CD4-positive, alpha-beta T cell treated with Interleukin-6 at 100 ng/mL for 8 hours (primary cell): ENCODE measurements around the gene MON1B.
A peak's percentile ranks its signal among the peaks of the same experiment; 100 is the strongest.
"Not testable (repeated sequence)": the region's sequence is repeated elsewhere in the genome, so short reads cannot be mapped to it uniquely, and the experiment has no call there.

ENCODE experiments used
- DNase-seq: peaks from one replicate; pipeline ENCODE4 v3.0.0-alpha.2; 2020; ENCODE audit warnings: mixed read lengths, low spot score

MON1B gene

DNA sequence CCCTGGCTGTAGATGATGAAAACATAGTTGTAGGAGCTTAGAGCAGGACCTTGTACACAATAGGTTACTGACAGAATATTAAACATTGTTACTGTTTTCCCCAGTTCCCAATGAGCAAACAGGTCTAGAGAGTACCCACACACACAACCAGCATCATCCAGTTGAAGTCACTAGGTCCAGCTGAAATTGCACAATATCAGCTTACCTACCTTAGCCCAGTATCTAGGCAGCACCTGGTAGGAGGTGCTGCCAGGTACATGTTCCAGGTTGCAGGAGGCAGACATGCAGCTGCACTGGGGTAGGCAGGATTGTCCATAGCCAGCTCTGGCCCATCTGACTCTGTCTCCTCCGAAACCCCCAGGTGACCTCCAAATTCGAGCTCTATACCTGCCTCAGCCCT, 6.8 kb downstream of the MON1B start:
- no peak for DNase-seq

DNA sequence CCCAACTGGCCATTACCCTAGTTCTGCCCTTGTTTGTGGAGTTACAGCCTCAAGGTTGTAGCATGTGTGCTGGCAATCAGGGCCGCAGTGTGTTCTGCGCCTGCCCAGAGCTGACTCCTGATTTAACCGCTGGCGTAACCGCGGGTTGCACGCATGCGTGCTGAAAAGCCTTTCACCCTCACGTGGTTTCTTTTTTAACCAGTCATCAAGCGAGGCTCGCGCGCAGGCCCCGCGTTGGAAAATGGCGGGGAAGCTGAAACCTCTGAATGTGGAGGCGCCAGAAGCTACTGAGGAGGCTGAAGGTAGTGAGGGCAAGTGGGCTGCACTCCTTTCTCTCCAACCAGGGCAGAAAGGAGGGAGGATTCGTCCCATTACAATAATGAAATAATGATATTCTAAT, 8.2 kb downstream of the MON1B start, which contains the start of gene SYCE1L:
SYCE1L (plus strand) TSS at position 198 of the 400 bp plus-strand sequence; CDS start at position 242, 44 bp downstream.
- DNase-seq: no peak

GRCh38 chr16:77206533-77206932, 15.5 kb downstream of the MON1B start:
- DNase-seq: no peak

DNA sequence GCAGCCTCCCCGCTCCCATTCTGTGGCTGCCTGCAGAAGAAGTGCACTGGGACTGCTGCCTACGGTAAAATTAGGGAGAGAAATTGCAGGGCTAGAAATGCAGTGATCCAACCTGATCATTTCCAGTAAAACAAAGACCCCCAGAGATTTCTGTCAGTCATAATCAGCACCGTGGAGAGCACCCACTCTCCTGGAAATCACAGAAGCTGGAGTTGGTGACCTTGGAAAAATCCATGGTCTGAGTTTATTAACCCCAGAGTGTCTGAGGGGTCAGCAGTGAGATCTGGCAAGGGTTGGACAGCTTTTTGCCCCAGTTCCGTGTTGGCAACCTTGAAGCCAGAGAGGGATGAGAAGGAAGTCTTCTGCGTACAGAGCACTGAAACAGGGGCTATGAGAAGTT, 16.0 kb downstream of the MON1B start:
- no peak for DNase-seq

- no peak for DNase-seq
These were observed 17.4 kb downstream of the MON1B start for GRCh38 chr16:77208382-77208781.

DNA sequence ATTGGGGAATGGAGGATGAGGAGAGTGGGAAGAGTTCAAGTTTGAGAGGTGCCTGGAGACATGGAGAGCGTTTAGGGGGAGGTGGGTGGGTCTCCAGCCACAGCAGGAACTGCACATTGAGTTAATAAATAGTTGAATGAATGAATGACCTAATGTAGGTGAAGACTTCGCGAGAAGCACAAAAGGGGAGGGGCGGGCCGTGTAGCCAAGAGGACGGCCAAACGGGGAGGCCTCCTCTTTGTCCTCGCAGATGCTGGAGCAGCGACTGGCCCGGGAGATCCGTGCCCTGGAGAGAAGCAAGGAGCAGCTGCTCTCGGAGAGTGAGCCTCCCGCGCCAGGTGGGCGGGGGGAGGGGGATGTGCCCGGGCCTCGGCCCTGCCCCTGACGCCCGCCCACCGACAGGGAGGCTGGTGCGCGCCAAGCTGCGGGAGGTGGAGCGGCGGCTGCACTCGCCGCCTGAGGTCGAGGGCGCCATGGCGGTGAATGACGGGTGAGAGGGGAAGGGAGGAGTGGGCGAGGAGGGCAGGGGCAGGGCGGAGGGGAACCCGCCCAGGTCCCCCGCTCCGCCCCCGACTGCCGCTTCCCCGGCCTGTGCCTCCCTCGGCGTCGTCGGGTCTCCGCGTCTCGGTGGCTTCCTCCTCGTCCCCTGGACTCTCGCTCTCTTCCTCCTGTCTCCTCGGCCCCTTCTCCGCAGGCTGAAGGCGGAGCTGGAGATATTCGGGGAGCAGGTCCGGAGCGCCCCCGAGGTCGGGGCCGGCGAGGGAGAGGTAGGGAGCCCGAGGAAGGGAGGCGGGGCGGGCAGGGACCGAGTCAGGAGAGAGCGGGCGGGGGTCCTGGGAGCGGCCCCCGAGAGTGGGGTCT, 21.1 kb downstream of the MON1B start:
- DNase-seq: peak; percentile 78

DNA sequence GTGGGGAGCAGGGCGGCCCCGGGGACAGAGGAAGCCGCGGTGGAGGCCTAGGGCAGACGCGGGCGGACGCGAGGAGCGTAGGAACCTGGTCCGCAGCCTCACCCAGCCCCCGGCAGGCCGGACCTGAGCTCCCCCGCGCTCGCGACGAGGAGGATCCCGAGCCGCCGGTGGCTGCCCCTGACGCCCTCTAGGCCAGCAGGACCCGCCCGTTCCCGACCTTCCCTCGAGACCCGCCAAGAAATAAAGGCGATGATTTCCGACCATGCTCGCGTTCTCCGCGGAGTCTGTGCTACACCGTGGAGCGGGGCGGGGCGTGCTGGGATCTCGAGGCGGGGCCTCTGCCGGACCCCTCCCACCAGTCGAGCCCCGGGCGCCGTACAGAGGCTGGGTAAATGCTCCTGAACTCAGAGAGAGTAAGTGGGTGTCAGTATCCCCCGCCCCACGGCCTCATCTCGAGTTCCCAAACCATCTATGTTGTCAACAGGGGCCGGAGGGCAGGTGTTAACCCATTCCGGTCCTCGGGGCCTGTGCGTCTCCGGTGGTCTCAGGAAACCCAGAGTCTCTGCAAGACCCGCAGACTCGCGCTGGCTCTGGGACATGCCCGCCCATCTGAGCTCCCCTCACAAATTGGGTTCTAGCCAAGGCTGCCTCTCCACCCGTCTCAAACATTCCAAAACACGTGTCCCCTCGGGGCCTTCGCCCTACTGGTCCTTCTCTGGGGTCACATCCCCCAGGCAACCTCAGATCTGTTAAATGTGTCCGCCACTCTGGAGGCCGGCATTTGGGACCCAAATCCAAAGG, 22.0 kb downstream of the MON1B start:
- DNase-seq: peak; percentile 65

- no peak for DNase-seq
These were observed 22.6 kb downstream of the MON1B start for GRCh38 chr16:77213542-77214106.

DNA sequence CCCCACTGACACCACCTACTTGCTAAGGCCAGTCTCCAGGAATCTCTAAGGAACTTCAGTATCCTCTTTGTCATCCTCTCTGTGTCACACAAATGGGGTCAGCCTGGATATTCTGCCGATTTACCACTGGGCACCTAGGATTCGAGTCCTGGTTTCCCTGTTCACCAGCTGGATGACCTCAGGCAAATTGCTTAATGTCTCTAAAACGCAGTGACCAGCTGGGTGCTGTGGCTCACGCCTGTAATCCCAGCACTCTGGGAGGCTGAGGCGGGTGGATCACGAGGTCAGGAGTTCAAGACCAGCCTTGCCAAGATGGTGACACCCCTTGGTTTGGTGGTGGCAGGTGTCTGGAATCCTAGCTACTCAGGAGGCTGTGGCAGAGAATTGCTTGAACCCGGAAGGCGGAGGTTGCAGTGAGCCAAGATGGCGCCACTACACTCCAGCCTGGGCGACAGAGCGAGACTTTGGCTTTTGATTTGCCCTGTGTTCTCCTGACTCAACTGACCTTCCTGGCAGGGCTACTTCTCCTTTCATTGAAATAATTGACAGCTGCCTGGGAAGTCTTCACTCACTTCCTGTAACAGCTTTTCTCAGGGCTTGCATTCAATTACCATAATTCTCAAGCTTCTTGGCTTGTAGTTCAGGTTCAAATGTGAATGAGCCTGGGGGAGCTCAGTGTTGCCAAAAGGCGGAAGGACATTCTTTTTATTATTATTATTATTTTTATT, 23.6 kb downstream of the MON1B start:
- no peak for DNase-seq

DNA sequence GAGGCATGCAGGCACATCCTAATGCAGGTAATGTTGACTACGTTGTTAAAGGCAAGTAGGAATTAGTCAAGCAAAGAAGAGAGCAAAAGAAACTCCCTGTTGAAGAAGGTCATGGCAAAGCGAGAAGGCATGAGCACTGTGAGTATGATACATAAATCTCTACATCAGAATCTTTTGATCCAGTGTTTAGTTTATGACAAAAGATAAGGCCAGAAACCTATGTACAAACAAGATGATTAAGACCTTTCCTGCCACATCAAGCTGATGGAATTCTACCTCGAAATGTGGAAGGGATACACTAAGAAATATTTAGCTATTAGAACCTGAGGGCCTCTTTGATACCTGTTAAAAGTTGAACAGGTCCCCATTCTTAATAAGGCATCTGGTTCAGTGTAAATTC, 28.4 kb downstream of the MON1B start:
- DNase-seq: no peak

- DNase-seq: no peak
These were observed 29.4 kb downstream of the MON1B start for GRCh38 chr16:77220427-77220826.

DNA sequence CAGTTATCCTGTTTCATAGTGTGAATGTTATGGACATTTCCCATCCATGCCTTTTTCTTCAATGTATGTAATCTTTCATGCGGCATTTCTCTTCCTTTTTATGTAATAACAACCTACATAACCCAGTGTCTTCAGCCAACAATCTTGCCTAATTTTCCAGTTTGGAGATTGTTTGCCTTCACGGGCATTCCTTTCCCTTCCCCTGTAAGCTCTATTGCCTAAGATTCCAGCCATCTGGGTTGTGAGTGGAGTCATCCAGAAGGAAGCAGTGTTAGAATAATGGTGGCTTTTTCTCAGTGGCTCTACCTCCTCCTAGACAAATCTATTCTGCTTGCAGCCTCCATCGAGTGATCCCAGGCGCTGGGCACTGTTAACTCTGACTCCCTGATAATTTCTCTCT, 30.5 kb downstream of the MON1B start:
- no peak for DNase-seq

DNA sequence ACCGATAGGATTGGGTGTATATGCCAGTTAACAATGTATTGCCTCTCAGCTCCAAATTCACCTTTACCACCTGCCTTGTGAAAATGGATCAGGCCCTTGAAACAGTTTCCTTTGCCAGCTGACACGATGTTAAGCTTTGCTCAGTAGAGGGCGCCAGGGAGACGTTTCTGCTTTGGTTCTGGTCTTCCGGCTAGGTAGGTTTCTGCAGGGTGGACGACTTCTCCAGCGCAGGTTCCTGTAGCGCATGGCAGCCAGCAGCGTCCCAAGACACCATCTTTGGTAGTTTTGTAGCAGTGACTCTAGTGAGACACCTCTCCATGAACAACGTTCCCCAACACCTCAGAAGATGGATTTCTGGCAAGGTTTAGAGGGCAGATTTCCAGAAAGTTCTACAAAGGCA, 32.2 kb downstream of the MON1B start:
- DNase-seq: no peak

DNA sequence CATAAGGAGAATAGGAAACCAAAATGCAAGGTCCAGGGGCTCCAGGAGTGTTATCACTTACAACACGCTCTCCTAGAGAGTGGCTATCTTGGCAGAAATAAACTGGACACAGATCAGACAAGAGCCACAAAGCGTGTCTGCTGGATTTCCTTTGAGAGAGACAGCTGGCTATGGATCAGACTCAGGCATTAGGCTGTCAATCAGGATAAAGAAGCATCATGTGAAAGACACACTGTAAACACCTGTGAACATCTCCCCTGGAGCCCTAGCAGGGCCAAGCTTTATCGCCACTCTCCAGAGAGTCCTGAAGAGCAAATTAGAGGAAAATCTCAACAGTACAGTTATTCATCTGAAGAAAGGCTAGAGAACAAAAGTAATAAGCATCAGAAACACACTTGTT, 34.2 kb downstream of the MON1B start:
- no peak for DNase-seq

DNA sequence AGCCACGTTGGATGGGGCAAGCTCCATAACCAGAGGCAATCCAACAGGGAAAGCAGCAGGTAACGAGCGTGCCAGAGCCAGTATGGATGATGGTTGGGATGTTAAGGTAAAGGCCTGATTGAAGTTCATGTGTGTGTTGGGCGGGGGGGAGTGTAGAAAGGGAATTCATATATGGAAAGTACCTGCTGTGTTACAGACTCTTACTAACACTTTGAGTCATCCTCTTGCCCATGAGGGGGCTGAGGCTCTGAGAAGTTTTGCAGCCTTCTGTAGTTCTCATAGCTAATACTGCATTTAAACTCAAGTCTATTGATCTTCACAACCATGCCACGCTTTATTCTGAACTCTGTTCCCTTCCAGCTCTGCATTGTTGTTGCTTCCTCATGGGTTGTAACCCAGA, 36.8 kb downstream of the MON1B start:
- no peak for DNase-seq

GRCh38 chr16:77231047-77231446, 40.1 kb downstream of the MON1B start:
- DNase-seq: no peak

- DNase-seq: no peak
These were observed 43.0 kb downstream of the MON1B start for GRCh38 chr16:77233799-77234519.

- DNase-seq: no peak
These were observed 43.6 kb downstream of the MON1B start for GRCh38 chr16:77234611-77235010.

- DNase-seq: peak; percentile 86
These were observed 45.1 kb downstream of the MON1B start for GRCh38 chr16:77236063-77236511.

DNA sequence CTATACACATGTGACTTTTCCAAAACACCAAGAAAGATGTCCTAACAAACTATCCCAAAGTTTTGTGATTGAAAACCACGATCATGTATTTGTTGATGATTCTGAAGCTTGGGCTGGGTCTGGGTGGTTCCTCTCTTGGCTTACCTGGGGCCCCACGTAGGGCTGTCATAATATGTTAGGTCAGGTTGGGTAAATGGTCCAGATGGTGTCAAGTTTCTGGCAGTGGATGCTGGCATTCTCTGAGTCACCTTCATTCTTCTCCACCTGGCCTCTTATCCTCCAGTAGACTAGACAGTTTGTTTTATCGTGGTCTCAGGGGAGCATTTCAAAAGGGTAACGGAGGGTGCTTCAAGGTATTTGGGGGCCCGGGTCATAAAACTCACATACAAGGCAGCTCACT, 47.6 kb downstream of the MON1B start:
- DNase-seq: no peak

GRCh38 chr16:77242471-77242870, 51.5 kb downstream of the MON1B start:
- not testable (repeated sequence) for DNase-seq
